ENCODE measurements around the gene NOVA1.
"Not testable (repeated sequence)": the region's sequence is repeated elsewhere in the genome, so short reads cannot be mapped to it uniquely, and the experiment has no call there.

NOVA1 gene

GRCh38 chr14:26597589-26598080 lies at the start of gene NOVA1:
Gene NOVA1 (minus strand): TSS chr14:26598033. CDS start chr14:26597436, 597 bp downstream.
- Mint-ChIP-seq H3K4me3 (no peak within 1 kb of the TSS), H3K9me3 (peaks cover 6% of the 10 kb centered on the region), H3K27ac (no peak within 1 kb of the TSS), H3K36me3 (no peaks in the 10 kb centered on the region), H3K4me1 (no peaks in the 10 kb centered on the region)
- ATAC-seq (no peak), DNase-seq (ENCODE audit: low spot score in 2 of 2) (no peak)

- H3K4me1 Mint-ChIP-seq; DNase-seq (ENCODE audit: low spot score in 2 of 2); ATAC-seq; H3K4me3 Mint-ChIP-seq; H3K27ac Mint-ChIP-seq; H3K36me3 Mint-ChIP-seq: not testable (repeated sequence)
- peaks cover 45% of the 10 kb centered on the region for H3K9me3 Mint-ChIP-seq
Measured at GRCh38 chr14:26645057-26645456, 47.2 kb upstream of the NOVA1 start.

GRCh38 chr14:26636561-26636960 lies 38.7 kb upstream of the NOVA1 start:
- peaks cover 13% of the 10 kb centered on the region for H3K9me3 Mint-ChIP-seq
- ATAC-seq (no peak), DNase-seq (ENCODE audit: low spot score in 2 of 2) (no peak)
- H3K27ac Mint-ChIP-seq = no peak overlapping the region
- no peaks in the 10 kb centered on the region for H3K4me1 Mint-ChIP-seq
- H3K4me3 Mint-ChIP-seq = no peak overlapping the region
- no peaks in the 10 kb centered on the region for H3K36me3 Mint-ChIP-seq

GRCh38 chr14:26634946-26635345 lies 37.1 kb upstream of the NOVA1 start:
- H3K4me1 Mint-ChIP-seq; ATAC-seq; H3K27ac Mint-ChIP-seq; DNase-seq (ENCODE audit: low spot score in 2 of 2); H3K36me3 Mint-ChIP-seq; H3K4me3 Mint-ChIP-seq; H3K9me3 Mint-ChIP-seq: not testable (repeated sequence)

GRCh38 chr14:26626256-26626655 lies 28.4 kb upstream of the NOVA1 start:
- H3K27ac Mint-ChIP-seq = no peak overlapping the region

GRCh38 chr14:26622611-26623010 lies 24.8 kb upstream of the NOVA1 start:
- ATAC-seq (no peak), DNase-seq (ENCODE audit: low spot score in 2 of 2) (no peak)
- H3K9me3 Mint-ChIP-seq = peaks cover 10% of the 10 kb centered on the region
- no peaks in the 10 kb centered on the region for H3K4me1 Mint-ChIP-seq
- no peak overlapping the region for H3K4me3 Mint-ChIP-seq
- no peak overlapping the region for H3K27ac Mint-ChIP-seq
- H3K36me3 Mint-ChIP-seq = no peaks in the 10 kb centered on the region

More at GRCh38 chr14:26626256-26626655, 28.4 kb upstream of the NOVA1 start:
- Mint-ChIP-seq H3K9me3 (peaks cover 12% of the 10 kb centered on the region), H3K4me3 (no peak overlapping the region), H3K4me1 (no peaks in the 10 kb centered on the region), H3K36me3 (no peaks in the 10 kb centered on the region)
- DNase-seq (ENCODE audit: low spot score in 2 of 2) = no peak
- ATAC-seq = no peak

GRCh38 chr14:26621807-26622560 lies 24.2 kb upstream of the NOVA1 start:
- ATAC-seq = no peak
- Mint-ChIP-seq H3K9me3 (peaks cover 13% of the 10 kb centered on the region), H3K36me3 (no peaks in the 10 kb centered on the region), H3K4me1 (no peaks in the 10 kb centered on the region), H3K4me3 (no peak overlapping the region), H3K27ac (no peak overlapping the region)
- no peak for DNase-seq (ENCODE audit: low spot score in 2 of 2)

- H3K27ac Mint-ChIP-seq = no peak overlapping the region
- H3K36me3 Mint-ChIP-seq = no peaks in the 10 kb centered on the region
- peaks cover 13% of the 10 kb centered on the region for H3K9me3 Mint-ChIP-seq
- DNase-seq (ENCODE audit: low spot score in 2 of 2) (no peak), ATAC-seq (no peak)
- H3K4me3 Mint-ChIP-seq = no peak overlapping the region
- H3K4me1 Mint-ChIP-seq = no peaks in the 10 kb centered on the region
Measured at GRCh38 chr14:26621364-26621763, 23.5 kb upstream of the NOVA1 start.

GRCh38 chr14:26611259-26611658 lies 13.4 kb upstream of the NOVA1 start:
- ATAC-seq (no peak), DNase-seq (ENCODE audit: low spot score in 2 of 2) (no peak)
- Mint-ChIP-seq H3K27ac (no peak overlapping the region), H3K36me3 (no peaks in the 10 kb centered on the region), H3K4me3 (no peak overlapping the region), H3K4me1 (no peaks in the 10 kb centered on the region), H3K9me3 (peaks cover 13% of the 10 kb centered on the region)

GRCh38 chr14:26606729-26607312 lies 9.0 kb upstream of the NOVA1 start:
- ATAC-seq = no peak
- no peaks in the 10 kb centered on the region for H3K4me1 Mint-ChIP-seq
- no peak for DNase-seq (ENCODE audit: low spot score in 2 of 2)
- H3K4me3 Mint-ChIP-seq = no peak overlapping the region
- H3K27ac Mint-ChIP-seq = no peak overlapping the region
- peaks cover 12% of the 10 kb centered on the region for H3K9me3 Mint-ChIP-seq
- H3K36me3 Mint-ChIP-seq = no peaks in the 10 kb centered on the region

- ATAC-seq (no peak), DNase-seq (ENCODE audit: low spot score in 2 of 2) (no peak)
- Mint-ChIP-seq H3K9me3 (peaks cover 12% of the 10 kb centered on the region), H3K4me1 (no peaks in the 10 kb centered on the region), H3K36me3 (no peaks in the 10 kb centered on the region), H3K27ac (no peak overlapping the region), H3K4me3 (no peak overlapping the region)
Measured at GRCh38 chr14:26605602-26606001, 7.8 kb upstream of the NOVA1 start.

GRCh38 chr14:26602902-26603301 lies 5.1 kb upstream of the NOVA1 start:
- Mint-ChIP-seq H3K4me1 (no peaks in the 10 kb centered on the region), H3K27ac (no peak overlapping the region), H3K4me3 (no peak overlapping the region), H3K36me3 (no peaks in the 10 kb centered on the region), H3K9me3 (peaks cover 8% of the 10 kb centered on the region)
- no peak for DNase-seq (ENCODE audit: low spot score in 2 of 2)
- ATAC-seq = no peak

GRCh38 chr14:26601856-26602255 lies 4.0 kb upstream of the NOVA1 start:
- Mint-ChIP-seq H3K36me3 (no peaks in the 10 kb centered on the region), H3K4me3 (no peak overlapping the region), H3K27ac (no peak overlapping the region), H3K4me1 (no peaks in the 10 kb centered on the region), H3K9me3 (peaks cover 8% of the 10 kb centered on the region)
- DNase-seq (ENCODE audit: low spot score in 2 of 2) (no peak), ATAC-seq (no peak)

- no peaks in the 10 kb centered on the region for H3K36me3 Mint-ChIP-seq
- no peak for DNase-seq (ENCODE audit: low spot score in 2 of 2)
- ATAC-seq = no peak
- H3K4me3 Mint-ChIP-seq = no peak overlapping the region
- peaks cover 8% of the 10 kb centered on the region for H3K9me3 Mint-ChIP-seq
- no peaks in the 10 kb centered on the region for H3K4me1 Mint-ChIP-seq
- H3K27ac Mint-ChIP-seq = no peak overlapping the region
Measured at GRCh38 chr14:26599291-26599690, 1.5 kb upstream of the NOVA1 start.

GRCh38 chr14:26598672-26599131 lies 869 bp upstream of the NOVA1 start:
- H3K9me3 Mint-ChIP-seq = peaks cover 6% of the 10 kb centered on the region
- ATAC-seq (no peak), DNase-seq (ENCODE audit: low spot score in 2 of 2) (no peak)
- H3K27ac Mint-ChIP-seq = no peak overlapping the region
- no peaks in the 10 kb centered on the region for H3K4me1 Mint-ChIP-seq
- no peaks in the 10 kb centered on the region for H3K36me3 Mint-ChIP-seq
- no peak overlapping the region for H3K4me3 Mint-ChIP-seq

GRCh38 chr14:26598081-26598671 lies 343 bp upstream of the NOVA1 start:
- Mint-ChIP-seq H3K9me3 (peaks cover 6% of the 10 kb centered on the region), H3K36me3 (no peaks in the 10 kb centered on the region), H3K27ac (no peak overlapping the region), H3K4me1 (no peaks in the 10 kb centered on the region), H3K4me3 (no peak overlapping the region)
- no peak for DNase-seq (ENCODE audit: low spot score in 2 of 2)
- no peak for ATAC-seq

All from stimulated activated effector memory CD8-positive, alpha-beta T cell treated with anti-CD3 and anti-CD28 coated beads, Interleukin-12 subunit alpha, Interleukin-12 subunit beta, amount 100 ng/mL, for 72 hours (primary cell).